HCT116 (cell line): ENCODE data around the gene CSNK1G1. TPM values are rescaled to one million over a fixed set of nuclear protein-coding genes. Genes with fewer than 3 reads are reported as not detected.
"Not testable (repeated sequence)": the region's sequence is repeated elsewhere in the genome, so short reads cannot be mapped to it uniquely, and the experiment has no call there.

Source experiments
- ATAC-seq: fragments of 200-7000 bp; cut with Tn5 transposase; 2 replicates; pipeline ENCODE4 v1.9.1; 2020; ENCODE audit warnings: mild to moderate bottlenecking, moderate library complexity
- BruUV-seq: library from RNA; stranded (reverse); fragments of 400-500 nt; replicated peaks from 2 replicates; lab custom pipeline; 2021; lab: Mats Ljungman, UMichigan
- CTCF ChIA-PET: fragments of 300-600 bp; sonication (Branson Sonifier 250); formaldehyde crosslinking; loops from one replicate; lab custom pipeline; 2021; ENCODE audit warnings: antibody characterized with exemption; lab: Charles Lee
- POLR2A ChIA-PET: fragments of 300-600, 350-600 bp; sonication (Branson Sonifier 250); formaldehyde crosslinking; loops from one replicate; lab custom pipeline; 2021; ENCODE audit warnings: antibody characterized with exemption; lab: Charles Lee
- RAD21 ChIA-PET, 2 experiments: fragments of 300-600 bp; sonication (Branson Sonifier 250); formaldehyde crosslinking; loops; one replicate each; lab custom pipeline; 2023; ENCODE audit warnings: low total read pairs in 2 of 2; ENCODE audit not compliant: uncharacterized antibody in 2 of 2, unreplicated experiment in 2 of 2, low non-redundant PET in 1 of 2; lab: Charles Lee
- DNase-seq: peaks from one replicate; pipeline ENCODE4 v3.0.0-alpha.2; 2010; ENCODE audit warnings: low read depth, low spot score
- H2AFZ ChIP-seq: fragments of 200-600 bp; shearing (Covaris generic), sonication (generic); 2 replicates; pipeline ENCODE4 v1.6.1; 2017; ENCODE audit warnings: low read depth, mixed run types, mixed read lengths, antibody characterized with exemption, low read length; ENCODE audit not compliant: poor library complexity, severe bottlenecking
- H3K27ac ChIP-seq: 2 replicates; pipeline ENCODE4 v1.5.1; 2012; ENCODE audit warnings: low read depth, low read length
- H3K27me3 ChIP-seq: fragments of 200-600 bp; sonication (generic); 2 replicates; pipeline ENCODE4 v1.6.1; 2016; ENCODE audit warnings: mixed run types, low read length, mixed read lengths; ENCODE audit not compliant: insufficient read depth
- H3K36me3 ChIP-seq, 2 experiments: fragments of 200-500 bp in 1 of 2; fragments of 200-600 bp in 1 of 2; sonication (Bioruptor generic) in 1 of 2; sonication (generic) in 1 of 2; 2 replicates each; pipeline versions ENCODE4 v1.5.1 to v1.6.1; 2014 to 2016; ENCODE audit warnings: low read length in 2 of 2, inconsistent platforms in 1 of 2, mixed read lengths in 1 of 2, mixed run types in 1 of 2; ENCODE audit not compliant: insufficient read depth in 2 of 2, control insufficient read depth in 1 of 2
- H3K4me1 ChIP-seq, 2 experiments: fragments of 200-600 bp in 1 of 2; sonication (generic) in 1 of 2; 2 replicates each; pipeline versions ENCODE4 v1.5.1 to v1.6.1; 2012 to 2017; ENCODE audit warnings: low read length in 2 of 2, inconsistent platforms in 1 of 2, mild to moderate bottlenecking in 1 of 2, mixed read lengths in 1 of 2, mixed run types in 1 of 2, moderate library complexity in 1 of 2; ENCODE audit not compliant: insufficient read depth in 2 of 2, control insufficient read depth in 1 of 2
- H3K4me2 ChIP-seq: fragments of 200-600 bp; sonication (generic); 2 replicates; pipeline ENCODE4 v1.6.1; 2017; ENCODE audit warnings: mixed run types, low read length, mixed read lengths
- H3K4me3 ChIP-seq, 2 experiments: fragments of 200-600 bp in 1 of 2; sonication (generic) in 1 of 2; replicated peaks in 1 of 2; 2 replicates each; pipeline ENCODE4 v1.5.1; 2011 to 2016; ENCODE audit warnings: low read length in 2 of 2, control low read depth in 1 of 2, low read depth in 1 of 2, mild to moderate bottlenecking in 1 of 2, mixed read lengths in 1 of 2, mixed run types in 1 of 2
- H3K79me2 ChIP-seq: fragments of 200-600 bp; sonication (generic); 2 replicates; pipeline ENCODE4 v1.6.1; 2017; ENCODE audit warnings: mild to moderate bottlenecking, mixed run types, low read length, moderate library complexity, mixed read lengths; ENCODE audit not compliant: insufficient read depth
- H3K9ac ChIP-seq: fragments of 200-600 bp; sonication (generic); 2 replicates; pipeline ENCODE4 v1.6.1; 2016; ENCODE audit warnings: low read length, mixed read lengths
- H3K9me2 ChIP-seq: fragments of 200-600 bp; sonication (generic), shearing (Covaris generic); 2 replicates; pipeline ENCODE4 v1.6.1; 2017; ENCODE audit warnings: mixed run types, mild to moderate bottlenecking, moderate library complexity; ENCODE audit not compliant: insufficient read depth
- H3K9me3 ChIP-seq, 2 experiments: fragments of 200-500 bp in 1 of 2; fragments of 200-600 bp in 1 of 2; sonication (Bioruptor generic) in 1 of 2; sonication (generic) in 1 of 2; 2 replicates each; pipeline ENCODE4 v1.6.1; 2014 to 2017; ENCODE audit warnings: low read length in 2 of 2, mixed read lengths in 2 of 2, inconsistent platforms in 1 of 2, low read depth in 1 of 2, mild to moderate bottlenecking in 1 of 2, mixed run types in 1 of 2, moderate library complexity in 1 of 2; ENCODE audit not compliant: control insufficient read depth in 1 of 2, insufficient read depth in 1 of 2
- H4K20me1 ChIP-seq: fragments of 200-600 bp; sonication (generic), shearing (Covaris generic); 2 replicates; pipeline ENCODE4 v1.6.1; 2017; ENCODE audit warnings: mixed run types, mild to moderate bottlenecking, moderate library complexity; ENCODE audit not compliant: insufficient read depth
- ATF3 ChIP-seq: IDR thresholded peaks from 2 replicates; pipeline ENCODE4 v1.6.1; 2012
- CBX3 ChIP-seq: IDR thresholded peaks from 2 replicates; pipeline ENCODE4 v1.6.1; 2012; ENCODE audit warnings: low read depth
- EGR1 ChIP-seq: IDR thresholded peaks from 2 replicates; pipeline ENCODE4 v1.6.1; 2012; ENCODE audit warnings: low read depth
- ELF1 ChIP-seq: IDR thresholded peaks from 2 replicates; pipeline ENCODE4 v1.6.1; 2012; ENCODE audit warnings: low read depth, borderline replicate concordance
- EZH2 ChIP-seq: fragments of 200-600 bp; sonication (generic); IDR thresholded peaks from 2 replicates; pipeline ENCODE4 v1.6.1; 2017; ENCODE audit warnings: antibody characterized with exemption, mixed run types
- EZH2phosphoT487 ChIP-seq: fragments of 200-600 bp; IDR thresholded peaks from 2 replicates; pipeline ENCODE4 v1.6.1; 2018; ENCODE audit warnings: antibody characterized with exemption, borderline replicate concordance
- FOSL1 ChIP-seq: IDR thresholded peaks from 2 replicates; pipeline ENCODE4 v1.6.1; 2012; ENCODE audit warnings: low read depth
- POLR2A ChIP-seq: IDR thresholded peaks from 2 replicates; pipeline ENCODE4 v1.7.0; 2011; ENCODE audit warnings: borderline replicate concordance; ENCODE audit not compliant: insufficient read depth, insufficient read length; ENCODE audit errors: extremely low read depth
- SIN3A ChIP-seq: IDR thresholded peaks from 2 replicates; pipeline ENCODE4 v1.6.1; 2012; ENCODE audit warnings: low read depth
- SRF ChIP-seq: IDR thresholded peaks from 2 replicates; pipeline ENCODE4 v1.6.1; 2012; ENCODE audit warnings: low read depth
- YY1 ChIP-seq: IDR thresholded peaks from 2 replicates; pipeline ENCODE4 v1.6.1; 2011; ENCODE audit warnings: low read length, low read depth, moderate library complexity, mild to moderate bottlenecking; ENCODE audit not compliant: insufficient replicate concordance; ENCODE audit errors: extremely low read depth
- ZFX ChIP-seq: fragments of 450-650 bp; IDR thresholded peaks from 2 replicates; pipeline ENCODE4 v1.6.1; 2017
- intact Hi-C: fragments of 100-400 bp; cut with micrococcal nuclease; formaldehyde crosslinking; loops from 2 replicates; pipeline ENCODE4 v1.10.0; 2022
- total RNA-seq: library from RNA; stranded (reverse); gene quantifications from one replicate; pipeline ENCODE4 v1.2.1, GENCODE V29; 2021; ENCODE audit not compliant: unreplicated experiment
- TF ChIP-seq, protein P1 (sequence below), 3 experiments: fragments of 200-600 bp in 1 of 3; sonication (generic) in 1 of 3; IDR thresholded peaks in 2 of 3; conservative IDR thresholded peaks in 1 of 3; 2 replicates each; pipeline ENCODE4 v1.5.1; 2012 to 2017; ENCODE audit warnings: low read depth in 2 of 3, low read length in 2 of 3, antibody characterized with exemption in 1 of 3, borderline replicate concordance in 1 of 3, control low read depth in 1 of 3, mild to moderate bottlenecking in 1 of 3, mixed read lengths in 1 of 3, mixed run types in 1 of 3, moderate library complexity in 1 of 3; ENCODE audit not compliant: insufficient read depth in 1 of 3
- TF ChIP-seq, protein P2 (sequence below): IDR thresholded peaks from 2 replicates; pipeline ENCODE4 v1.6.1; 2011; ENCODE audit warnings: mild to moderate bottlenecking, low read length, moderate library complexity; ENCODE audit not compliant: insufficient replicate concordance; ENCODE audit errors: extremely low read depth

Gene CSNK1G1
- total RNA-seq, 1 experiment from 2014 or later: 21.1 TPM

- H3K9me2 ChIP-seq, H3K9ac ChIP-seq, H3K27me3 ChIP-seq, POLR2A ChIA-PET, intact Hi-C loops, H3K4me3 ChIP-seq, RAD21 ChIA-PET, H3K9me3 ChIP-seq, H2AFZ ChIP-seq, H3K4me2 ChIP-seq, H3K27ac ChIP-seq, CTCF ChIA-PET, BruUV-seq, ATAC-seq, DNase-seq, H3K4me1 ChIP-seq, H4K20me1 ChIP-seq: not testable (repeated sequence)
- Histone ChIP-seq H3K36me3 (peaks cover 6 to 23% of the 10 kb centered on the region in 2 experiments; a peak in 2 of 4 replicates), H3K79me2 (peaks cover 40% of the 10 kb centered on the region)
Observed at GRCh38 chr15:64371383-64371782, 15.4 kb upstream of the CSNK1G1 start.

DNA sequence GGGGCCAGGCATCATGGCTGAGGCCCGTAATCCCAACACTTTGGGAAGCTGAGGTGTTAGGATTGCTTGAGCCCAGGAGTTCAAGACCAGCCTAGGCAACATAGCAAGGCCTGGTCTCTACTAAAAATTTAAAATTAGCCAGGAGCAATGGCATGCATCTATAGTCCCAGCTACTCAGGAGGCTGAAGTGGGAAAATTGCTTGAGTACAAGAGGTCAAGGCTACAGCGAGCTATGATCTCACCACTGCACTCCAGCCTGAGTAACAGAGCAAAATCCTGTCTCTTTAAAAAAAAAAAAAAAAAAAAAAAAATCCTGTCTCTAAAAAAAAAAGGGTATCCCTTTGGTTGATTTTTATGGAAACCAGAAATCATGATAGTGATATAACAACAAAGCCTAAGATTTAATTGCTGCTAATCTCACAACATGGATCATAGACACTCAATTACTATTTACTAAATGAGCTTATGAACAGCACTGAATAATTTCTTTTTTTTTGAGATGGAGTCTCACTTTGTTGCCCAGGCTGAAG, 13.2 kb upstream of the CSNK1G1 start:
- Histone ChIP-seq H3K27ac (no peak overlapping the region), H3K9me3 (no peaks in the 10 kb centered on the region), H3K4me3 (no peak overlapping the region), H3K36me3 (peaks cover 0 to 14% of the 10 kb centered on the region in 2 experiments; a peak in 2 of 4 replicates), H2AFZ (no peak overlapping the region), H4K20me1 (no peaks in the 10 kb centered on the region), H3K79me2 (peaks cover 24% of the 10 kb centered on the region), H3K27me3 (no peaks in the 10 kb centered on the region), H3K4me1 (no peaks in the 10 kb centered on the region), H3K4me2 (no peak overlapping the region), H3K9ac (no peak overlapping the region), H3K9me2 (no peaks in the 10 kb centered on the region)
- POLR2A ChIA-PET: no interaction called here
- ATAC-seq: no peak
- CTCF ChIA-PET: no interaction called here
- TF ChIP-seq, protein P1, sequence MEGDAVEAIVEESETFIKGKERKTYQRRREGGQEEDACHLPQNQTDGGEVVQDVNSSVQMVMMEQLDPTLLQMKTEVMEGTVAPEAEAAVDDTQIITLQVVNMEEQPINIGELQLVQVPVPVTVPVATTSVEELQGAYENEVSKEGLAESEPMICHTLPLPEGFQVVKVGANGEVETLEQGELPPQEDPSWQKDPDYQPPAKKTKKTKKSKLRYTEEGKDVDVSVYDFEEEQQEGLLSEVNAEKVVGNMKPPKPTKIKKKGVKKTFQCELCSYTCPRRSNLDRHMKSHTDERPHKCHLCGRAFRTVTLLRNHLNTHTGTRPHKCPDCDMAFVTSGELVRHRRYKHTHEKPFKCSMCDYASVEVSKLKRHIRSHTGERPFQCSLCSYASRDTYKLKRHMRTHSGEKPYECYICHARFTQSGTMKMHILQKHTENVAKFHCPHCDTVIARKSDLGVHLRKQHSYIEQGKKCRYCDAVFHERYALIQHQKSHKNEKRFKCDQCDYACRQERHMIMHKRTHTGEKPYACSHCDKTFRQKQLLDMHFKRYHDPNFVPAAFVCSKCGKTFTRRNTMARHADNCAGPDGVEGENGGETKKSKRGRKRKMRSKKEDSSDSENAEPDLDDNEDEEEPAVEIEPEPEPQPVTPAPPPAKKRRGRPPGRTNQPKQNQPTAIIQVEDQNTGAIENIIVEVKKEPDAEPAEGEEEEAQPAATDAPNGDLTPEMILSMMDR (IDR thresholded peaks at IDR 0.05 in 2 of 3, conservative IDR thresholded peaks at IDR 0.05 in 1 of 3; ENCODE audit: borderline replicate concordance in 1 of 3, insufficient read depth in 1 of 3, low read depth in 2 of 3, low read length in 2 of 3): no peak
- TF ChIP-seq EGR1: no peak
- no peak for TF ChIP-seq SIN3A
- TF ChIP-seq POLR2A: no peak
- no peak for TF ChIP-seq FOSL1
- TF ChIP-seq, protein P2, sequence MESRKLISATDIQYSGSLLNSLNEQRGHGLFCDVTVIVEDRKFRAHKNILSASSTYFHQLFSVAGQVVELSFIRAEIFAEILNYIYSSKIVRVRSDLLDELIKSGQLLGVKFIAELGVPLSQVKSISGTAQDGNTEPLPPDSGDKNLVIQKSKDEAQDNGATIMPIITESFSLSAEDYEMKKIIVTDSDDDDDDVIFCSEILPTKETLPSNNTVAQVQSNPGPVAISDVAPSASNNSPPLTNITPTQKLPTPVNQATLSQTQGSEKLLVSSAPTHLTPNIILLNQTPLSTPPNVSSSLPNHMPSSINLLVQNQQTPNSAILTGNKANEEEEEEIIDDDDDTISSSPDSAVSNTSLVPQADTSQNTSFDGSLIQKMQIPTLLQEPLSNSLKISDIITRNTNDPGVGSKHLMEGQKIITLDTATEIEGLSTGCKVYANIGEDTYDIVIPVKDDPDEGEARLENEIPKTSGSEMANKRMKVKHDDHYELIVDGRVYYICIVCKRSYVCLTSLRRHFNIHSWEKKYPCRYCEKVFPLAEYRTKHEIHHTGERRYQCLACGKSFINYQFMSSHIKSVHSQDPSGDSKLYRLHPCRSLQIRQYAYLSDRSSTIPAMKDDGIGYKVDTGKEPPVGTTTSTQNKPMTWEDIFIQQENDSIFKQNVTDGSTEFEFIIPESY: no peak
- TF ChIP-seq CBX3: no peak
- TF ChIP-seq EZH2phosphoT487: no peak
- TF ChIP-seq ZFX: no peak
- no peak for TF ChIP-seq ATF3
- no peak for TF ChIP-seq ELF1
- TF ChIP-seq SRF: no peak
- no peak for TF ChIP-seq EZH2
- no peak for TF ChIP-seq YY1
- RAD21 ChIA-PET: no interaction called here
- intact Hi-C loops: no loop called here
- no peak for DNase-seq
- no TSS peak for BruUV-seq
